WTC11 (cell line): ENCODE measurements around the gene AEBP2. TPM values are rescaled to one million over a fixed set of nuclear protein-coding genes. Genes with fewer than 3 reads are reported as not detected.

Experiments
- ATAC-seq: fragments of 200-7000 bp; cut with Tn5 transposase; 2 replicates; pipeline ENCODE4 v1.10.0; 2021; ENCODE audit warnings: mild to moderate bottlenecking, moderate library complexity
- CTCF ChIA-PET: fragments of 300-600 bp; sonication (Branson Sonifier 250); formaldehyde crosslinking; loops from one replicate; lab custom pipeline; 2021; ENCODE audit warnings: antibody characterized with exemption; lab: Charles Lee
- POLR2A ChIA-PET: fragments of 350-600 bp; sonication (Branson Sonifier 250); formaldehyde crosslinking; loops from one replicate; lab custom pipeline; 2021; ENCODE audit warnings: antibody characterized with exemption; lab: Charles Lee
- DNase-seq: peaks from one replicate; pipeline ENCODE4 v3.0.0; 2021; ENCODE audit warnings: low spot score
- H3K27ac Mint-ChIP-seq: 2 replicates; pipeline ENCODE4 v1.8.0; 2021; ENCODE audit warnings: mixed read lengths
- H3K27me3 Mint-ChIP-seq: 2 replicates; pipeline ENCODE4 v1.8.0; 2021; ENCODE audit warnings: low read depth, mild to moderate bottlenecking, moderate library complexity, mixed read lengths
- H3K36me3 Mint-ChIP-seq: 2 replicates; pipeline ENCODE4 v1.8.0; 2021; ENCODE audit warnings: mixed read lengths
- H3K4me1 Mint-ChIP-seq: 2 replicates; pipeline ENCODE4 v1.8.0; 2022; ENCODE audit warnings: mixed read lengths
- H3K4me3 Mint-ChIP-seq: 2 replicates; pipeline ENCODE4 v1.8.0; 2021; ENCODE audit warnings: mild to moderate bottlenecking, moderate library complexity, mixed read lengths
- H3K9me3 Mint-ChIP-seq: 2 replicates; pipeline ENCODE4 v1.8.0; 2021; ENCODE audit warnings: mixed read lengths
- IRF2 ChIP-seq: sonication (generic); formaldehyde crosslinking; IDR thresholded peaks from 2 replicates; pipeline ENCODE4 v1.8.0; 2022; ENCODE audit warnings: low read depth, missing genetic modification reagents, borderline replicate concordance
- JAZF1 ChIP-seq: fragments of 250-450 bp; sonication (Bioruptor Pico); IDR thresholded peaks from 2 replicates; pipeline ENCODE4 v1.9.0; 2021; ENCODE audit warnings: moderate library complexity, mild to moderate bottlenecking, inconsistent platforms
- JUN ChIP-seq: sonication (generic); formaldehyde crosslinking; IDR thresholded peaks from 2 replicates; pipeline ENCODE4 v1.8.0; 2023; ENCODE audit warnings: mild to moderate bottlenecking, missing genetic modification reagents
- MXD4 ChIP-seq: fragments of 250-450 bp; sonication (Bioruptor Pico); IDR thresholded peaks from 2 replicates; pipeline ENCODE4 v1.8.0; 2021; ENCODE audit warnings: mild to moderate bottlenecking, moderate library complexity, borderline replicate concordance
- NFE2L1 ChIP-seq: sonication (generic); formaldehyde crosslinking; IDR thresholded peaks from 2 replicates; pipeline ENCODE4 v1.8.1; 2023; ENCODE audit warnings: missing genetic modification reagents
- NFYB ChIP-seq: sonication (generic); formaldehyde crosslinking; conservative IDR thresholded peaks from 2 replicates; pipeline ENCODE4 v1.8.0; 2022; ENCODE audit warnings: low read depth, missing genetic modification reagents
- NR2C2 ChIP-seq: sonication (generic); formaldehyde crosslinking; IDR thresholded peaks from 2 replicates; pipeline ENCODE4 v1.8.0; 2022; ENCODE audit warnings: mild to moderate bottlenecking, missing genetic modification reagents
- OVOL2 ChIP-seq: fragments of 250-450 bp; sonication (Bioruptor Pico); IDR thresholded peaks from 2 replicates; pipeline ENCODE4 v1.9.0; 2021; ENCODE audit warnings: mild to moderate bottlenecking, borderline replicate concordance
- TP53 ChIP-seq: sonication (generic); formaldehyde crosslinking; IDR thresholded peaks from 2 replicates; pipeline ENCODE4 v1.8.1; 2023; ENCODE audit warnings: mild to moderate bottlenecking, missing genetic modification reagents
- ZNF121 ChIP-seq: sonication (generic); formaldehyde crosslinking; IDR thresholded peaks from 2 replicates; pipeline ENCODE4 v1.8.0; 2023; ENCODE audit warnings: missing genetic modification reagents
- total RNA-seq: library from RNA; stranded (reverse); gene quantifications from 3 replicates; pipeline ENCODE4 v1.2.3, GENCODE V29; 2021
- TF ChIP-seq, protein P1 (sequence below): sonication (generic); formaldehyde crosslinking; IDR thresholded peaks from 2 replicates; pipeline ENCODE4 v1.8.1; 2022; ENCODE audit warnings: mild to moderate bottlenecking, moderate library complexity, missing genetic modification reagents
- TF ChIP-seq, protein P2 (sequence below): sonication (generic); formaldehyde crosslinking; IDR thresholded peaks from 2 replicates; pipeline ENCODE4 v1.8.1; 2023; ENCODE audit warnings: mild to moderate bottlenecking, missing genetic modification reagents, moderate library complexity
- TF ChIP-seq, protein P3 (sequence below): sonication (generic); formaldehyde crosslinking; IDR thresholded peaks from 2 replicates; pipeline ENCODE4 v1.8.1; 2023; ENCODE audit warnings: mild to moderate bottlenecking, missing genetic modification reagents, borderline replicate concordance
- TF ChIP-seq, protein P4 (sequence below): sonication (generic); formaldehyde crosslinking; IDR thresholded peaks from 2 replicates; pipeline ENCODE4 v1.8.0; 2022; ENCODE audit warnings: mild to moderate bottlenecking, missing genetic modification reagents
- TF ChIP-seq, protein P5 (sequence below): fragments of 250-450 bp; sonication (Bioruptor Pico); conservative IDR thresholded peaks from 2 replicates; pipeline ENCODE4 v1.9.0; 2021; ENCODE audit warnings: mild to moderate bottlenecking
- TF ChIP-seq, protein P6 (sequence below): fragments of 200-600 bp; IDR thresholded peaks from 2 replicates; pipeline ENCODE4 v1.8.0; 2022; ENCODE audit warnings: antibody characterized with exemption
- TF ChIP-seq, protein P7 (sequence below): sonication (generic); formaldehyde crosslinking; IDR thresholded peaks from 2 replicates; pipeline ENCODE4 v1.8.0; 2022; ENCODE audit warnings: mild to moderate bottlenecking, missing genetic modification reagents

The AEBP2 gene
- total RNA-seq, 1 experiment from 2014 or later, result 65.9 TPM

DNA sequence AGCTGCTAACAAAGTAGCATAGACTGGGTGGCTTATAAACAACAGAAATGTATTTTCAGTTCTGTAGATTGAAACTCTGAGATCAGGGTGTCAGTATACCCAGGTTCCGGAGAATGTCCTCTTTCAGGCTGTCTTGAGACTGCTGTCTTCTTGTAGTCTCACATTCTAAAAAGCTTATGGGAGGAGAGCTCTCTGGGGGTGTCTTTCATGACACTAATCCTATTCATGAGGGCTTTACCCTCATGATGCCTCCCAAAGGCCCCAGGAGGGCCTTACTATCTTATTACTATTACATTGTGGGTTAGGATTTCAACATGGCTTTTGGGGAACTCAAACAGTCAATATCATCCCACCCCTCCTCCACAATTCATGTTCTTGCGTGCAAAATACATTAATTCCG is 94.3 kb downstream of the AEBP2 start:
- no peak overlapping the region for H3K4me3 Mint-ChIP-seq
- H3K27ac Mint-ChIP-seq, result peak overlapping the region; percentile 57; the same call in 1 of the 2 replicates
- DNase-seq (no peak), ATAC-seq (no peak)
- H3K36me3 Mint-ChIP-seq, result no peaks in the 10 kb centered on the region; the same call in 1 of the 2 replicates
- CTCF ChIA-PET, result no interaction called here
- peaks cover 13% of the 10 kb centered on the region for H3K4me1 Mint-ChIP-seq
- no peaks in the 10 kb centered on the region for H3K27me3 Mint-ChIP-seq
- TF ChIP-seq OVOL2 (CRISPR knock-in tag), result no peak
- no peak for TF ChIP-seq ZNF121
- TF ChIP-seq, protein P1, sequence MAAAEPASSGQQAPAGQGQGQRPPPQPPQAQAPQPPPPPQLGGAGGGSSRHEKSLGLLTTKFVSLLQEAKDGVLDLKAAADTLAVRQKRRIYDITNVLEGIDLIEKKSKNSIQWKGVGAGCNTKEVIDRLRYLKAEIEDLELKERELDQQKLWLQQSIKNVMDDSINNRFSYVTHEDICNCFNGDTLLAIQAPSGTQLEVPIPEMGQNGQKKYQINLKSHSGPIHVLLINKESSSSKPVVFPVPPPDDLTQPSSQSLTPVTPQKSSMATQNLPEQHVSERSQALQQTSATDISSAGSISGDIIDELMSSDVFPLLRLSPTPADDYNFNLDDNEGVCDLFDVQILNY (CRISPR knock-in tag), result no peak
- TF ChIP-seq, protein P2, sequence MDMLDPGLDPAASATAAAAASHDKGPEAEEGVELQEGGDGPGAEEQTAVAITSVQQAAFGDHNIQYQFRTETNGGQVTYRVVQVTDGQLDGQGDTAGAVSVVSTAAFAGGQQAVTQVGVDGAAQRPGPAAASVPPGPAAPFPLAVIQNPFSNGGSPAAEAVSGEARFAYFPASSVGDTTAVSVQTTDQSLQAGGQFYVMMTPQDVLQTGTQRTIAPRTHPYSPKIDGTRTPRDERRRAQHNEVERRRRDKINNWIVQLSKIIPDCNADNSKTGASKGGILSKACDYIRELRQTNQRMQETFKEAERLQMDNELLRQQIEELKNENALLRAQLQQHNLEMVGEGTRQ (CRISPR knock-in tag), result no peak
- TF ChIP-seq JUN (CRISPR knock-in tag), result no peak
- no peak for TF ChIP-seq NR2C2 (CRISPR knock-in tag)
- no peak for TF ChIP-seq JAZF1
- TF ChIP-seq, protein P3, sequence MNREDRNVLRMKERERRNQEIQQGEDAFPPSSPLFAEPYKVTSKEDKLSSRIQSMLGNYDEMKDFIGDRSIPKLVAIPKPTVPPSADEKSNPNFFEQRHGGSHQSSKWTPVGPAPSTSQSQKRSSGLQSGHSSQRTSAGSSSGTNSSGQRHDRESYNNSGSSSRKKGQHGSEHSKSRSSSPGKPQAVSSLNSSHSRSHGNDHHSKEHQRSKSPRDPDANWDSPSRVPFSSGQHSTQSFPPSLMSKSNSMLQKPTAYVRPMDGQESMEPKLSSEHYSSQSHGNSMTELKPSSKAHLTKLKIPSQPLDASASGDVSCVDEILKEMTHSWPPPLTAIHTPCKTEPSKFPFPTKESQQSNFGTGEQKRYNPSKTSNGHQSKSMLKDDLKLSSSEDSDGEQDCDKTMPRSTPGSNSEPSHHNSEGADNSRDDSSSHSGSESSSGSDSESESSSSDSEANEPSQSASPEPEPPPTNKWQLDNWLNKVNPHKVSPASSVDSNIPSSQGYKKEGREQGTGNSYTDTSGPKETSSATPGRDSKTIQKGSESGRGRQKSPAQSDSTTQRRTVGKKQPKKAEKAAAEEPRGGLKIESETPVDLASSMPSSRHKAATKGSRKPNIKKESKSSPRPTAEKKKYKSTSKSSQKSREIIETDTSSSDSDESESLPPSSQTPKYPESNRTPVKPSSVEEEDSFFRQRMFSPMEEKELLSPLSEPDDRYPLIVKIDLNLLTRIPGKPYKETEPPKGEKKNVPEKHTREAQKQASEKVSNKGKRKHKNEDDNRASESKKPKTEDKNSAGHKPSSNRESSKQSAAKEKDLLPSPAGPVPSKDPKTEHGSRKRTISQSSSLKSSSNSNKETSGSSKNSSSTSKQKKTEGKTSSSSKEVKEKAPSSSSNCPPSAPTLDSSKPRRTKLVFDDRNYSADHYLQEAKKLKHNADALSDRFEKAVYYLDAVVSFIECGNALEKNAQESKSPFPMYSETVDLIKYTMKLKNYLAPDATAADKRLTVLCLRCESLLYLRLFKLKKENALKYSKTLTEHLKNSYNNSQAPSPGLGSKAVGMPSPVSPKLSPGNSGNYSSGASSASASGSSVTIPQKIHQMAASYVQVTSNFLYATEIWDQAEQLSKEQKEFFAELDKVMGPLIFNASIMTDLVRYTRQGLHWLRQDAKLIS (CRISPR knock-in tag), result no peak
- H3K9me3 Mint-ChIP-seq, result peaks cover 10% of the 10 kb centered on the region
- POLR2A ChIA-PET, result interaction anchor here (0.7 kb wide), 1 partner anchor 18 kb away, joined by 4 read pairs; no protein-coding TSS in a partner anchor

DNA sequence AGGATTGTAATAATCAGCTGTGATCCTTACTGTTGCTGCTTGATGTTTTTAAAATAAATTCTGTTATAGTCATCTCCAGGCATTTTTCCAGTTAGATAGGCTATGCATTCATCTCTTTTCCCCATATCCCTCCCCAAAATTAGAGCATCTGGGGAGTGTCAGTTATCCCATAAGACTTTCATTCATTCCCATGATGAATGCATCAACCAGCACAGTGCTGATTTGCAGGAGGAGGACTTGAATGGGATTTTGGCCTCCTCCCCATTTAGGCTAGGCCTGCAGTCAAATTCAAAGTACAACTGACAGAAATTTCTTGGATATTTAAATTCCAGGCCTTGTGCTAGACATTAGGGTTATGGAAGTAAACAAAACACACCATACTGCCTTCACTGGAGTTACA is 99.8 kb downstream of the AEBP2 start:
- TF ChIP-seq IRF2 (CRISPR knock-in tag), result no peak
- TF ChIP-seq, protein P4, sequence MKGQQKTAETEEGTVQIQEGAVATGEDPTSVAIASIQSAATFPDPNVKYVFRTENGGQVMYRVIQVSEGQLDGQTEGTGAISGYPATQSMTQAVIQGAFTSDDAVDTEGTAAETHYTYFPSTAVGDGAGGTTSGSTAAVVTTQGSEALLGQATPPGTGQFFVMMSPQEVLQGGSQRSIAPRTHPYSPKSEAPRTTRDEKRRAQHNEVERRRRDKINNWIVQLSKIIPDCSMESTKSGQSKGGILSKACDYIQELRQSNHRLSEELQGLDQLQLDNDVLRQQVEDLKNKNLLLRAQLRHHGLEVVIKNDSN, result no peak
- TF ChIP-seq, all 79 proteins: peak for 0
- H3K27me3 Mint-ChIP-seq, result no peaks in the 10 kb centered on the region
- H3K9me3 Mint-ChIP-seq, result peaks cover 10% of the 10 kb centered on the region
- POLR2A ChIA-PET, result no interaction called here
- CTCF ChIA-PET, result interaction anchor here (1.0 kb wide), 1 partner anchor 11 kb away, joined by 3 read pairs; no protein-coding TSS in a partner anchor
- DNase-seq, result no peak
- ATAC-seq, result peak; percentile 22; the same call in 1 of the 2 replicates
- H3K36me3 Mint-ChIP-seq, result no peaks in the 10 kb centered on the region; the same call in 1 of the 2 replicates
- peak overlapping the region; percentile 28 for H3K27ac Mint-ChIP-seq
- peaks cover 12% of the 10 kb centered on the region for H3K4me1 Mint-ChIP-seq
- no peak overlapping the region for H3K4me3 Mint-ChIP-seq

DNA sequence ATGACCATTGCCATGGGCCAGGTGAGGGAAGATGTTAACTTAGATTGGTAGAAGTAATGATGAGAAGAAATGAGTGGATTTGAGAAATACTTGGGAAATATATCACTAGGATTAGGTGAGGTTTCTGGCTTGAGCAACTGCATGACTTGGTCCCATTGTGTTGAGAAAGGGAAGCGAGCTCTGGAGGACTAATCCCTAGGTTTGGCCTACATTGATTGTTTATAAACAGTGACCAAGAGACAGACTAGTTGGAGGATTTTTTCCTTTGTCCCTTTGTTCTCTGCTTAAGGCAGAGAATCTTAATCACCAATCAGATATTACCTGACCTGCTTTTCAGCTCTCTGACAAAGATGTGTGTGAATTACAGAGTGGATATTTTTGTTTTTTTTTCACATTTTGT is 100.5 kb downstream of the AEBP2 start:
- CTCF ChIA-PET, result interaction anchor here (1.0 kb wide), 1 partner anchor 10 kb away, joined by 3 read pairs; no protein-coding TSS in a partner anchor
- DNase-seq, result no peak
- Mint-ChIP-seq H3K27me3 (no peaks in the 10 kb centered on the region), H3K27ac (peak overlapping the region; percentile 28), H3K9me3 (peaks cover 10% of the 10 kb centered on the region), H3K4me3 (no peak overlapping the region), H3K36me3 (no peaks in the 10 kb centered on the region; the same call in 1 of the 2 replicates), H3K4me1 (peaks cover 12% of the 10 kb centered on the region)
- no peak for ATAC-seq
- POLR2A ChIA-PET, result no interaction called here
- TF ChIP-seq, protein P5, sequence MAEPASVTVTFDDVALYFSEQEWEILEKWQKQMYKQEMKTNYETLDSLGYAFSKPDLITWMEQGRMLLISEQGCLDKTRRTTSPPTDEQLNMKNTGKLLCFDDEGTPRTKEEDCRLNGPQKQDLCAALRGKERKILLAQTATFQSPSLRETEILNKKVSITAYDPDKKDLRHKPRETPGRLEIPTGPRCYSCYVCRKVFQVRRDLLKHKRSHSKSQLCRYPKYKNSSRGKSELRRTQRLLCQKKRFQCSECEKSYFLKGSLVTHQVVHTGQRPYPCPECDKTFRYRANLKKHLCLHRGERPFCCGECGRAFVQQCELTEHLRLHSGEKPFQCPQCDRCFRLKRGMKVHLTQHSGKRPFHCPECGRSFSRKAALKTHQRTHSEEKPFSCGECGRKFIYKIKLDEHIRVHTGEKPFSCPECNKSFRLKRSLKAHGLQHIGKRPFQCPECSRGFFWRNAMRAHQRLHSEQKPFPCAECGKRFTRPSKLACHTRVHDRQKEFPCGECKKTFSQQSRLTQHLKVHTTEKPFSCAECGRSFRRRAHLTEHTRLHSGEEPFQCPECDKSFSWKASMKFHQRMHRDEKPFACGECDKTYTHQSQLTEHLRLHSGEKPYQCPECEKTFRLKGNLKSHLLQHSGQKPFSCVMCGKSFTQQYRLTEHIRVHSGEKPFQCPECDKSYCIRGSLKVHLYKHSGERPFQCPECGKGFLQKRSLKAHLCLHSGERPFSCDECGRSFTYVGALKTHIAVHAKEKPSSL (CRISPR knock-in tag), result no peak
- TF ChIP-seq, protein P6, sequence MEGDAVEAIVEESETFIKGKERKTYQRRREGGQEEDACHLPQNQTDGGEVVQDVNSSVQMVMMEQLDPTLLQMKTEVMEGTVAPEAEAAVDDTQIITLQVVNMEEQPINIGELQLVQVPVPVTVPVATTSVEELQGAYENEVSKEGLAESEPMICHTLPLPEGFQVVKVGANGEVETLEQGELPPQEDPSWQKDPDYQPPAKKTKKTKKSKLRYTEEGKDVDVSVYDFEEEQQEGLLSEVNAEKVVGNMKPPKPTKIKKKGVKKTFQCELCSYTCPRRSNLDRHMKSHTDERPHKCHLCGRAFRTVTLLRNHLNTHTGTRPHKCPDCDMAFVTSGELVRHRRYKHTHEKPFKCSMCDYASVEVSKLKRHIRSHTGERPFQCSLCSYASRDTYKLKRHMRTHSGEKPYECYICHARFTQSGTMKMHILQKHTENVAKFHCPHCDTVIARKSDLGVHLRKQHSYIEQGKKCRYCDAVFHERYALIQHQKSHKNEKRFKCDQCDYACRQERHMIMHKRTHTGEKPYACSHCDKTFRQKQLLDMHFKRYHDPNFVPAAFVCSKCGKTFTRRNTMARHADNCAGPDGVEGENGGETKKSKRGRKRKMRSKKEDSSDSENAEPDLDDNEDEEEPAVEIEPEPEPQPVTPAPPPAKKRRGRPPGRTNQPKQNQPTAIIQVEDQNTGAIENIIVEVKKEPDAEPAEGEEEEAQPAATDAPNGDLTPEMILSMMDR, result no peak
- TF ChIP-seq TP53 (CRISPR knock-in tag) (no peak), MXD4 (CRISPR knock-in tag) (no peak), NFYB (CRISPR knock-in tag) (no peak), NFE2L1 (CRISPR knock-in tag) (no peak)
- TF ChIP-seq, protein P7, sequence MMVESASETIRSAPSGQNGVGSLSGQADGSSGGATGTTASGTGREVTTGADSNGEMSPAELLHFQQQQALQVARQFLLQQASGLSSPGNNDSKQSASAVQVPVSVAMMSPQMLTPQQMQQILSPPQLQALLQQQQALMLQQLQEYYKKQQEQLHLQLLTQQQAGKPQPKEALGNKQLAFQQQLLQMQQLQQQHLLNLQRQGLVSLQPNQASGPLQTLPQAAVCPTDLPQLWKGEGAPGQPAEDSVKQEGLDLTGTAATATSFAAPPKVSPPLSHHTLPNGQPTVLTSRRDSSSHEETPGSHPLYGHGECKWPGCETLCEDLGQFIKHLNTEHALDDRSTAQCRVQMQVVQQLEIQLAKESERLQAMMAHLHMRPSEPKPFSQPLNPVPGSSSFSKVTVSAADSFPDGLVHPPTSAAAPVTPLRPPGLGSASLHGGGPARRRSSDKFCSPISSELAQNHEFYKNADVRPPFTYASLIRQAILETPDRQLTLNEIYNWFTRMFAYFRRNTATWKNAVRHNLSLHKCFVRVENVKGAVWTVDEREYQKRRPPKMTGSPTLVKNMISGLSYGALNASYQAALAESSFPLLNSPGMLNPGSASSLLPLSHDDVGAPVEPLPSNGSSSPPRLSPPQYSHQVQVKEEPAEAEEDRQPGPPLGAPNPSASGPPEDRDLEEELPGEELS (CRISPR knock-in tag), result no peak
